HUES48 (cell line): ENCODE measurements around the gene MANBA.
"Not testable (repeated sequence)": the region's sequence is repeated elsewhere in the genome, so short reads cannot be mapped to it uniquely, and the experiment has no call there.

Experiments
- H3K27ac ChIP-seq: one replicate; pipeline ENCODE4 v1.7.0; 2013; ENCODE audit warnings: low read depth, low read length, inconsistent platforms
- H3K27me3 ChIP-seq: 2 replicates; pipeline ENCODE4 v1.6.1; 2013; ENCODE audit warnings: mild to moderate bottlenecking, low read length; ENCODE audit not compliant: control insufficient read depth, insufficient read depth
- H3K36me3 ChIP-seq: 2 replicates; pipeline ENCODE4 v1.6.1; 2013; ENCODE audit warnings: low read length; ENCODE audit not compliant: control insufficient read depth, insufficient read depth
- H3K4me1 ChIP-seq: 2 replicates; pipeline ENCODE4 v1.6.1; 2013; ENCODE audit warnings: mild to moderate bottlenecking, low read length; ENCODE audit not compliant: control insufficient read depth, insufficient read depth
- H3K4me3 ChIP-seq: 2 replicates; pipeline ENCODE4 v1.5.1; 2013; ENCODE audit warnings: mild to moderate bottlenecking, low read depth, low read length
- H3K9ac ChIP-seq: 2 replicates; pipeline ENCODE4 v1.6.1; 2013; ENCODE audit warnings: mild to moderate bottlenecking, low read depth, low read length, moderate library complexity
- H3K9me3 ChIP-seq: 2 replicates; pipeline ENCODE4 v1.6.1; 2013; ENCODE audit warnings: low read length; ENCODE audit not compliant: control insufficient read depth, insufficient read depth

Gene MANBA

DNA sequence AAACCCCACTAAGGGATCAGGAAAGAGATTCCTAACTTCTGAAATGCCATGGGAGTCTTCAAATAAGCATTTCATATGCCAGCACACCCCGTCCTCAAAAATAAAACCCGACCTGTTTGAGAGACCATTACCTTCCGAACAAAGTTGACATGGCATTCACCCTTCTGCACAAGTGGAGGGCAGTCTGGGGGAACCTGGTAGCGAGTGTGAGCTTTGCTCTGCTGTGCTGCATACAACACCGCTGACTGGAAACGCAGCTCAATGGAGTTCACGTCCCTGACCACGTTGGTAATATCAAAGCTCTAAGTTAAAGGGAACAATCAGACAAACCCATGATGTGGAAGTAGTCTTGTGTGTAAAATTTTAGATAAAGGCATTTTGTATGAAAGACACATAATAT is 38.0 kb downstream of the MANBA start:
- Histone ChIP-seq H3K36me3 (peaks cover 27% of the 10 kb centered on the region), H3K27me3 (no peaks in the 10 kb centered on the region), H3K4me1 (no peaks in the 10 kb centered on the region), H3K4me3 (no peak overlapping the region), H3K9me3 (no peaks in the 10 kb centered on the region; the same call in 1 of the 2 replicates), H3K27ac (no peak overlapping the region), H3K9ac (no peak overlapping the region)

DNA sequence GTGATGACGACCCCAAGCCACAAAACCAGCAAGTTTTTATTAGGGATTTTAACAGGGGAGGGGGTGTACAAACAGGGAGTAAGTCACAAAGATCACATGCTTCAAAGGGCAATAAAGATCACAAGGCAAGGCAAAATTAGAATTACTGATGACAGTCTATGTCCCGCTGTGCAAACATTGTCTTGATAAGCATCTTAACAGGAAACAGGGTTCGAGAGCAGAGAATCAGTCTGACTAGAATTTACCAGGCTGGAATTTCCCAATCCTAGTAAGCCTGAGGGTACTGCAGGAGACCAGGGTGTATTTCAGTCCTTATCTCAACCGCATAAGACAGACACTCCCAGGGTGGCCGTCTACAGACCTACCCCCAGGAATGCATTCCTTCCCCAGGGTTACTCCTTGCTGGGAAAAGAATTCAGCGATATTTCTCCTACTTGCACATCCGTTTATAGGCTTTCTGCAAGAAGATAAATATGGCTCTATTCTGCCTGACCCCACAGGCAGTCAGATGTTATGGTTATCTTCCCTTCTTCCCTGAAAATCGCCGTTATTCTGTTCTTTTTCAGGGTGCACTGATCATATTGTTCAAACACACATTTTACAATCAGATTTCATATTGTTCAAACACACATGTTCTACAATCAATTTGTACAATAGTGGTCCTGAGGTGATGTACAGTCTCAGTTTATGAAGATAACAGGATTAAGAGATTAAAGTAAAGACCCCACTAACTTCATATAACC is 41.8 kb downstream of the MANBA start:
- H3K27me3 ChIP-seq, H3K9ac ChIP-seq, H3K4me1 ChIP-seq, H3K4me3 ChIP-seq, H3K9me3 ChIP-seq, H3K27ac ChIP-seq: not testable (repeated sequence)
- peaks cover 40% of the 10 kb centered on the region for H3K36me3 ChIP-seq

DNA sequence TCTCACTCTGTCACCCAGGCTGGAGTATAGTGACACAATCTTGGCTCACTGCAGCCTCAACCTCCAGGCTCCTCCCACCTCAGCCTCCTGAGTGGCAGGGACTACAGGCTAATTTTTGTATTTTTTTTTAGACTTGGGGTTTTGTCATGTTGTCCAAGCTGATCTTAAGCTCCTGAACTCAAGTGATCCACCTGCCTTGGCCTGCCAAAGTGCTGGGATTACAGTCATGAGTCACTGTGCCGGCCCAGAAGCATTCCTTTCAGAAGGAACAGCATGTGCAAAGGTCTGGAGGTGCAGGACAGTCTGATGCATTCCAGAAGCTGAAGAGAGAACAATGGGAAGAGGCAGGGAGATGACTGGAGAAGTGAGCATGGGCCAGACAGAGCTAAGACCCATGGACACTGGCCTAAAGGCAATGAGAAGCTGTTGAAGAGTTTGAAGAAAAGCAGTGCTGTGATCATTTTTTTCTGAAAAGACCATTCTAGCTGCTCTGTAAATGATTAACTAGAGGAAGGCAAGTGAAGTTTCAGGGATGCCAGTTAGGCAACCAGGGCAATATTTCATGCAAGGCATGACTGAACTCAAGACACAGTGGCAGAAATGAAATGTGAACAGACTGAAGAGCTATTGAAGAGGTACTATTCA is 43.2 kb downstream of the MANBA start:
- Histone ChIP-seq H3K27me3 (no peaks in the 10 kb centered on the region), H3K9me3 (no peaks in the 10 kb centered on the region; the same call in 1 of the 2 replicates), H3K9ac (no peak overlapping the region), H3K36me3 (peaks cover 29% of the 10 kb centered on the region), H3K4me1 (no peaks in the 10 kb centered on the region), H3K4me3 (no peak overlapping the region), H3K27ac (no peak overlapping the region)

DNA sequence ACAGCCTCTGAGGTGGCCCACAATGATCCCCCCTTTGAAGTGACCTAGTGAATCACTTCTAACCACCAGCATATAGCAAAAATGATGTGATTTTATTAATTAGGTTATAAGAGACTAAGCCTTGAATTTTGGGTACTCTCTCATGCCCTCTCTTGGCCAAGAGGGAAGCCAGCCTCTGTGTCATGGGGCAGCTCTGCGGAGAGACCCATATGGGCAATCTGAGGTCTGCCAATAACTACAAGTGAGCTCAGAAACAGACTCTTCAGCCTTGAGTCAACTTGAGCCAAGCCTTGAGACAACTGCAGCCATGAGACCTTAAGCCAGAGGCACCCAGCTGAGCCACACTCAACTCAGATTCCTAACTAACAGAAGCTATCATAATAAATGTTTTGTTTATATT is 45.7 kb downstream of the MANBA start:
- Histone ChIP-seq H3K9me3 (no peaks in the 10 kb centered on the region; the same call in 1 of the 2 replicates), H3K27ac (no peak overlapping the region), H3K4me3 (no peak overlapping the region), H3K36me3 (peaks cover 22% of the 10 kb centered on the region), H3K27me3 (no peaks in the 10 kb centered on the region), H3K4me1 (no peaks in the 10 kb centered on the region), H3K9ac (no peak overlapping the region)

DNA sequence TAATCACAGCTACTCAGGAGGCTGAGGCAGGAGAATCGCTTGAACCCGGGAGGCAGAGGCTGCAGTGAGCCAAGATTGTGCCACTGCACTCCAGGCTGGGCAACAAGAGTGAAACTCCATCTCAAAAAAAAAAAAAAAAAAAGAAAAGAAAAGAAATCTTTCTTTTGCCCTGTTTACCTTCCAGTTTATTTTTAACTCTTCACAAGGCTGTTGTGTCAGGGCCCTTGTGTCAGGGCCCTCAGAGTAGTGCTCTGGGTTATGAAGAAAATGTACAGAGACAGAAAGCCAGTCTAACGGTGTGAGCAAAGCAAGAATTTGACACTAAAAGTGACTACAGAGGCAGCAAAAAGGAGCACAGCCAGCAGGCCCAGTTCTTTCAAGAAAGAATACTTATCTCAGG is 47.0 kb downstream of the MANBA start:
- H3K9me3 ChIP-seq, H3K27me3 ChIP-seq, H3K9ac ChIP-seq, H3K27ac ChIP-seq, H3K4me1 ChIP-seq, H3K4me3 ChIP-seq: not testable (repeated sequence)
- H3K36me3 ChIP-seq, result peaks cover 16% of the 10 kb centered on the region

DNA sequence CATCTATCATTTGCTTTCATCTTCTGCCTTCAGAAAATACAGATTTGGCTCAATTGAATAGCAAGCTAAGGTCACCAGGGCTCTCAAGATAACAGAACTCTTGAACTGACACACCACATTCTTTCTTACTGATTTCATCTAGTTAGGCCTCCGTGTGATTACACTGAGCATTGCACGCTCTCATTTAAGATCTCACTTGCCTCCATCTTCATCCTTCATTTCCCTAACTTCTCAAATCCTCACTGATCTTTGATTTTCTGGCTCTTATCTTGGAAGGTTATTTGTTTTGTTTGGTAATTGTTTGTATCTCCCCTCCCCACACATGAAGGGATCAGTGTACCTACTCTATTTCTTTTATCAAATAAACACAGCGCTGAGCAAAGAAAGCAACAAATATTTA is 47.7 kb downstream of the MANBA start:
- H3K9me3 ChIP-seq, result no peaks in the 10 kb centered on the region
- H3K27ac ChIP-seq, result no peak overlapping the region
- H3K9ac ChIP-seq, result no peak overlapping the region
- no peaks in the 10 kb centered on the region for H3K27me3 ChIP-seq
- H3K36me3 ChIP-seq, result peaks cover 16% of the 10 kb centered on the region
- no peaks in the 10 kb centered on the region for H3K4me1 ChIP-seq
- H3K4me3 ChIP-seq, result no peak overlapping the region

DNA sequence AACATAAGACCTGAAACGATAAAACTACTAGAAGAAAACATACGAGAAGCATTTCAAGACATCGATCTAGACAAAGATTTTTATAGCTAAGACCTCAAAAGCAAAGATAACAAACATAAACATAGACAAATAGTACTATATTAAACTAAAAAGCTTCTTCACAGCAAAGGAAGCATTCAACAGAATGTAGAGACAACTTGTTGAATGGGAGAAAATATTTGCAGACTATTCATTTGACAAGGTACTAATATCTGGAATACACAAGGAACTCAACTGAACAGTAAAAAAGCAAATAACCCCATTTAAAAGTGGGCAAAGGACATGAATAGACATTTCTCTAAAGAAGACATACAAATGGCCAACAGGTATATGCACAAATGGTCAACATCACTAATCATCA is 49.8 kb downstream of the MANBA start:
- Histone ChIP-seq H3K27me3 (no peaks in the 10 kb centered on the region), H3K4me1 (no peaks in the 10 kb centered on the region), H3K9me3 (no peaks in the 10 kb centered on the region), H3K36me3 (peaks cover 12% of the 10 kb centered on the region), H3K9ac (no peak overlapping the region), H3K27ac (no peak overlapping the region), H3K4me3 (no peak overlapping the region)

DNA sequence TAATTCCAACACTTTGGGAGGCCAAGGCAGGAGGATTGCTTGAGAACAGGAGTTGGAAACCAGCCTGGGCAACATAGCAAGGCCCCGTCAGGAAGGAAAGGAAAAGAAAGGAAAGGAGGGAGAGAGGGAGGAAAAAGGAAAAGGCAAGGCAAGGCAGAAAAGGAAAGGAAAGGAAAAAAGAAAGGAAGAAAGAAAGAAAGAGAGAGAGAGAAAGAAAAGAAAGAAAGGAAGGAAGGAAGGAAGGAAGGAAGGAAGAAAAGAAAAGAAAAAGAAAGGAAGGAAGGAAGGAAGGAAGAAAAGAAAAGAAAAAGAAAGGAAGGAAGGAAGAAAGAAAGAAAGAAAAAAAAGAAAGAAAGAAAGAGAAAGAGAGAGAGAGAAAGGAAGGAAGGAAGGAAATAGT is 51.7 kb downstream of the MANBA start:
- H3K36me3 ChIP-seq, H3K27me3 ChIP-seq, H3K4me3 ChIP-seq, H3K9me3 ChIP-seq, H3K4me1 ChIP-seq, H3K9ac ChIP-seq, H3K27ac ChIP-seq: not testable (repeated sequence)

DNA sequence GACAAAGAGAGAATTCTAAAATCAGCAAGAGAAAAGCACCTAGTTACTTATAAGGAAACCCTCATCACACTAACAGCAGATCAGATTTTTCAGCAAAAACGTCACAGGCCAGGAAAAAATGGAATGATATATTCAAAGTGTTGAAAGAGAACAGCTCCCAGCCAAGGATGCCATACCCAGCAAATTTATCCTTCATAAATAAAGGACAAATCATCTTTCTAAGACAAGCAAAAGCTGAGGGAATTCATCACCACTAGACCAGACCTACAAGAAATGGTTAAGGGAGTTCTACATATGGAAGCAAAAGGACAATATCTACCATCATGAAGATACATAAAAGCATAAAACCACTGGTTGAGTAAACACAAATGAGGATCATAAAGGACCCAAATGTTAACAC is 53.6 kb downstream of the MANBA start:
- H3K4me1 ChIP-seq, result no peaks in the 10 kb centered on the region
- no peaks in the 10 kb centered on the region for H3K27me3 ChIP-seq
- H3K27ac ChIP-seq, result no peak overlapping the region
- H3K4me3 ChIP-seq, result no peak overlapping the region
- no peaks in the 10 kb centered on the region for H3K36me3 ChIP-seq
- no peak overlapping the region for H3K9ac ChIP-seq
- H3K9me3 ChIP-seq, result no peaks in the 10 kb centered on the region; the same call in 1 of the 2 replicates

DNA sequence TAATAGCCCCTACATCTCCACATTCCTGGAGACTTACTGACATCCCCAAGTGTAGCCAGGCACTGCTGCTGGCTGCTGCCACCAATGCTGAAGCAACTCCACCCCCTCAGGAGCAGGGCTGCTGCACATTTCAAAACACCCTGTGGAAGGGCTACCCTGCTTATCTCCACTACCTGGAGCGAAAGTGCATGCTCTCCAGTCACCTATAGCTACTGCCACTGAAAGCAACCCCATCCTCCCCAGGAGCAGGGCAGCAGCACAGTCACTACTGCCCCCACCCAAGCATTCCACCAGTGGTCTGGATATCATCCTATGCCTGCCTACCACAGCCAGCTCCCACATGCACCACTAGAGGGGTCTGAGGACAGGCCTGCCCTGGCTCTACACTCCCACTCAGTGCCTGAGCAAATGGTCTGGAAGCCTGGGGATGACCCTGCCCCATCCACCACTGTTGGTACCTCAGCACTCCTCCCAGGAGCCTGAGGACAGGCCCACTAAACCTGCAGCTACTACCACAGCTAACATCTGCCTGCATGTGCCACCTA is 55.3 kb downstream of the MANBA start:
- no peak overlapping the region for H3K9ac ChIP-seq
- no peaks in the 10 kb centered on the region for H3K4me1 ChIP-seq
- H3K4me3 ChIP-seq, result no peak overlapping the region
- H3K36me3 ChIP-seq, result no peaks in the 10 kb centered on the region
- H3K9me3 ChIP-seq, result no peaks in the 10 kb centered on the region; the same call in 1 of the 2 replicates
- no peaks in the 10 kb centered on the region for H3K27me3 ChIP-seq
- no peak overlapping the region for H3K27ac ChIP-seq

DNA sequence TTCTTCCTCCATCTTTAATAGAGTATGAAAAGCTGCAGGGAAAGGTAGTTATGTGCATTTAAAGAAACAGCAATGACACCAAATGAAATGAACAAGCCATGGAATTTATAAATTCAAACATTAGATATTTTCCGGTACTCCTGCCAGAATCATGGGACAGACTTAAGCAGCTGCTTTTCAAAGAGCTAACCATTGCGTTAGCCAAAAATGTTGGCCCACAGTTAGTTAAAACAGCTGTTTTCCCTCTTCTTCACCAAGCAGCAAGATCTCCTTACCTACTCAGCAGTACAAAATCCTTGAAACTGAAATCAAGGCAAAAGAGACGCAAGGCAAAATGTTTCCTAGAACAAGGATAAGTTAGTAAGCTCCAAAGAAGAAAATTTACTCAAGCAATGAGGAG is 64.0 kb downstream of the MANBA start:
- Histone ChIP-seq H3K27ac (no peak overlapping the region), H3K9me3 (no peaks in the 10 kb centered on the region), H3K4me1 (no peaks in the 10 kb centered on the region), H3K36me3 (peaks cover 3% of the 10 kb centered on the region; the same call in 1 of the 2 replicates), H3K27me3 (no peaks in the 10 kb centered on the region), H3K9ac (no peak overlapping the region), H3K4me3 (no peak overlapping the region)
